Trophoblast cell (in vitro differentiated cells and primary cell): ENCODE data around the gene LRRC63.

Experiments used
- DNase-seq, 2 donors: peaks; one replicate each; pipeline ENCODE4 v3.0.0-alpha.2; 2016
- H2AFZ ChIP-seq: 2 replicates; pipeline ENCODE4 v1.6.1; 2013; ENCODE audit warnings: low read length, moderate library complexity, mild to moderate bottlenecking; ENCODE audit not compliant: insufficient read depth, poor library complexity
- H2AK5ac ChIP-seq: 2 replicates; pipeline ENCODE4 v1.6.1; 2013; ENCODE audit warnings: mild to moderate bottlenecking, low read length
- H2BK120ac ChIP-seq: 2 replicates; pipeline ENCODE4 v1.6.1; 2013; ENCODE audit warnings: low read length, mild to moderate bottlenecking, moderate library complexity; ENCODE audit not compliant: insufficient read depth, poor library complexity
- H2BK12ac ChIP-seq: 2 replicates; pipeline ENCODE4 v1.6.1; 2013; ENCODE audit warnings: mild to moderate bottlenecking, low read length, moderate library complexity
- H2BK5ac ChIP-seq: 2 replicates; pipeline ENCODE4 v1.6.1; 2013; ENCODE audit warnings: low read length, low read depth, moderate library complexity, mild to moderate bottlenecking; ENCODE audit not compliant: poor library complexity
- H3K14ac ChIP-seq: 2 replicates; pipeline ENCODE4 v1.6.1; 2013; ENCODE audit warnings: mild to moderate bottlenecking, low read length
- H3K18ac ChIP-seq: 2 replicates; pipeline ENCODE4 v1.6.1; 2013; ENCODE audit warnings: mild to moderate bottlenecking, low read length
- H3K23ac ChIP-seq: 2 replicates; pipeline ENCODE4 v1.6.1; 2013; ENCODE audit warnings: low read length
- H3K27ac ChIP-seq: 2 replicates; pipeline ENCODE4 v1.5.1; 2013; ENCODE audit warnings: low read depth, mild to moderate bottlenecking, inconsistent platforms, low read length, moderate library complexity
- H3K27me3 ChIP-seq: 2 replicates; pipeline ENCODE4 v1.6.1; 2013; ENCODE audit warnings: inconsistent platforms, mild to moderate bottlenecking, low read length, moderate library complexity; ENCODE audit not compliant: insufficient read depth
- H3K36me3 ChIP-seq, 2 experiments: 1 replicate in 1 of 2; 2 replicates in 1 of 2; pipeline ENCODE4 v1.6.1; 2013; ENCODE audit warnings: low read length in 2 of 2, mild to moderate bottlenecking in 2 of 2, moderate library complexity in 1 of 2; ENCODE audit not compliant: insufficient read depth in 2 of 2, control insufficient read depth in 1 of 2
- H3K4ac ChIP-seq: 2 replicates; pipeline ENCODE4 v1.6.1; 2013; ENCODE audit warnings: low read depth, mild to moderate bottlenecking, low read length, moderate library complexity
- H3K4me1 ChIP-seq, 2 experiments: 1 replicate in 1 of 2; 2 replicates in 1 of 2; pipeline ENCODE4 v1.6.1; 2013; ENCODE audit warnings: low read length in 2 of 2, mild to moderate bottlenecking in 2 of 2, moderate library complexity in 1 of 2; ENCODE audit not compliant: insufficient read depth in 2 of 2, control insufficient read depth in 1 of 2
- H3K4me2 ChIP-seq: 2 replicates; pipeline ENCODE4 v1.6.1; 2013; ENCODE audit warnings: inconsistent platforms, mild to moderate bottlenecking, low read length, moderate library complexity
- H3K4me3 ChIP-seq: 2 replicates; pipeline ENCODE4 v1.5.1; 2013; ENCODE audit warnings: mild to moderate bottlenecking, low read depth, low read length, inconsistent platforms
- H3K79me1 ChIP-seq: one replicate; pipeline ENCODE4 v1.6.1; 2013; ENCODE audit warnings: low read length
- H3K79me2 ChIP-seq: 2 replicates; pipeline ENCODE4 v1.6.1; 2013; ENCODE audit warnings: low read length, mild to moderate bottlenecking; ENCODE audit not compliant: control insufficient read depth, insufficient read depth, poor library complexity
- H3K9ac ChIP-seq: 2 replicates; pipeline ENCODE4 v1.6.1; 2013; ENCODE audit warnings: mild to moderate bottlenecking, low read length
- H3K9me3 ChIP-seq: 2 replicates; pipeline ENCODE4 v1.6.1; 2013; ENCODE audit warnings: low read depth, mild to moderate bottlenecking, control low read depth, inconsistent platforms, low read length; ENCODE audit not compliant: insufficient read depth
- H4K12ac ChIP-seq: 2 replicates; pipeline ENCODE4 v1.6.1; 2013; ENCODE audit warnings: low read depth, mild to moderate bottlenecking, low read length, moderate library complexity
- H4K8ac ChIP-seq: 2 replicates; pipeline ENCODE4 v1.6.1; 2013; ENCODE audit warnings: low read depth, mild to moderate bottlenecking, low read length, moderate library complexity
- H4K91ac ChIP-seq: one replicate; pipeline ENCODE4 v1.6.1; 2013; ENCODE audit warnings: low read depth, mild to moderate bottlenecking, low read length, moderate library complexity
- WGBS: extraction: QIAGEN DNeasy Blood & Tissue Kit; methylation state at CpG from one replicate; pipeline ENCODE4 v1.1.7; 2013; ENCODE audit warnings: missing lambda C conversion rate; ENCODE audit not compliant: insufficient read length, insufficient coverage; ENCODE audit errors: extremely low coverage; 5-methylcytosine and 5-hydroxymethylcytosine counted together

Gene LRRC63

DNA sequence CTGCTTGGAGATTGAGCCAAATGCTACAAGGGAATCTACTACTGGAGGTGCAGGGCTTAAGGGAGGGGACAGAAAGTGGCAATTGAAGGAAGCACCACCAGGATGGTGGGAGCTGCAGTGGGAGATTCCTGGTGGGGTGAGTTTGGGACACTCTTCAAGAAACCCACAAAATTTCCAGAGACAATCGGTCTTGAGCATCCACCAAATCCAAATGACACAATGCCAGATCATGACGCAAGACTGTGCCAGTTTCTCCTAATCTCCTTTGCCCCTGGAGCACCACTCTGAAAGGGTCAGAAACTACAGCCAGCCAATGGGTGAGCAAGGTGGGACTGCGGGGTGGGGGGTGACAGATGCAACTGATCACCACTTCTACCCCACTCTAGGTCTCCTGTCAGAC lies 78.7 kb downstream of the LRRC63 start:
- Histone ChIP-seq H3K27me3 (no peaks in the 10 kb centered on the region), H3K18ac (peak overlapping the region; percentile 11), H4K12ac (no peak overlapping the region), H2AFZ (no peak overlapping the region), H2BK12ac (peak overlapping the region; percentile 51), H3K4me1 (peaks cover 0 to 2% of the 10 kb centered on the region in 2 experiments), H3K27ac (no peak overlapping the region), H3K23ac (no peak overlapping the region), H2BK5ac (no peak overlapping the region), H3K9me3 (no peaks in the 10 kb centered on the region), H3K36me3 (no peaks in the 10 kb centered on the region), H2BK120ac (peak overlapping the region; percentile 35), H3K4me2 (no peak overlapping the region), H4K8ac (no peak overlapping the region), H2AK5ac (no peak overlapping the region), H3K79me1 (peaks cover 8% of the 10 kb centered on the region), H4K91ac (peak overlapping the region; percentile 29), H3K79me2 (no peaks in the 10 kb centered on the region), H3K9ac (no peak overlapping the region), H3K4ac (no peak overlapping the region), H3K4me3 (no peak overlapping the region), H3K14ac (peak overlapping the region; percentile 6)
- DNase-seq: no peak
- no CpG with 5 or more reads among the region's 3 CpGs for WGBS

- Histone ChIP-seq H2BK12ac (no peak overlapping the region), H3K27ac (no peak overlapping the region), H3K4me3 (no peak overlapping the region), H3K79me2 (no peaks in the 10 kb centered on the region), H2BK5ac (no peak overlapping the region), H3K4me2 (no peak overlapping the region), H3K23ac (no peak overlapping the region), H4K12ac (no peak overlapping the region), H4K8ac (no peak overlapping the region), H3K4ac (no peak overlapping the region), H4K91ac (no peak overlapping the region), H3K27me3 (no peaks in the 10 kb centered on the region), H3K9me3 (no peaks in the 10 kb centered on the region), H2BK120ac (no peak overlapping the region), H3K36me3 (no peaks in the 10 kb centered on the region), H3K79me1 (peaks cover 12% of the 10 kb centered on the region), H2AK5ac (no peak overlapping the region), H3K18ac (no peak overlapping the region), H3K9ac (no peak overlapping the region), H3K4me1 (peaks cover 2% of the 10 kb centered on the region in 2 experiments), H2AFZ (no peak overlapping the region), H3K14ac (no peak overlapping the region)
- DNase-seq: no peak
- no CpG with 5 or more reads among the region's 3 CpGs for WGBS
These were observed 81.7 kb downstream of the LRRC63 start for GRCh38 chr13:46293436-46293835.

- H3K4me3 ChIP-seq: no peak overlapping the region
- no peak overlapping the region for H3K18ac ChIP-seq
- H4K8ac ChIP-seq: no peak overlapping the region
- peaks cover 0 to 2% of the 10 kb centered on the region in 2 experiments for H3K4me1 ChIP-seq
- H2BK120ac ChIP-seq: no peak overlapping the region
- no peak overlapping the region for H3K23ac ChIP-seq
- no peak overlapping the region for H3K4me2 ChIP-seq
- H3K4ac ChIP-seq: no peak overlapping the region
- H3K79me2 ChIP-seq: no peaks in the 10 kb centered on the region
- no peak overlapping the region for H2BK5ac ChIP-seq
- no CpG with 5 or more reads among the region's 7 CpGs for WGBS
- no peak overlapping the region for H2AK5ac ChIP-seq
- H3K9me3 ChIP-seq: no peaks in the 10 kb centered on the region
- no peak overlapping the region for H3K9ac ChIP-seq
- DNase-seq: peak; percentile 75 to 86
- no peak overlapping the region for H3K27ac ChIP-seq
- H3K14ac ChIP-seq: no peak overlapping the region
- H2BK12ac ChIP-seq: no peak overlapping the region
- no peak overlapping the region for H2AFZ ChIP-seq
- H4K12ac ChIP-seq: no peak overlapping the region
- peaks cover 9% of the 10 kb centered on the region for H3K79me1 ChIP-seq
- no peak overlapping the region for H4K91ac ChIP-seq
- no peaks in the 10 kb centered on the region for H3K36me3 ChIP-seq
- H3K27me3 ChIP-seq: no peaks in the 10 kb centered on the region
These were observed 83.9 kb downstream of the LRRC63 start for GRCh38 chr13:46295491-46296114.

GRCh38 chr13:46296115-46296822 lies 84.5 kb downstream of the LRRC63 start:
- Histone ChIP-seq H3K27ac (peak overlapping the region; percentile 16), H3K36me3 (no peaks in the 10 kb centered on the region), H2AK5ac (no peak overlapping the region), H3K4ac (no peak overlapping the region), H3K14ac (no peak overlapping the region), H2BK5ac (no peak overlapping the region), H3K18ac (no peak overlapping the region), H2AFZ (no peak overlapping the region), H3K27me3 (no peaks in the 10 kb centered on the region), H3K4me3 (no peak overlapping the region), H4K8ac (no peak overlapping the region), H3K4me2 (no peak overlapping the region), H3K4me1 (peaks cover 0 to 2% of the 10 kb centered on the region in 2 experiments), H2BK12ac (peak overlapping the region; percentile 58), H3K9me3 (no peaks in the 10 kb centered on the region), H4K12ac (no peak overlapping the region), H4K91ac (peak overlapping the region; percentile 50), H3K79me1 (peaks cover 9% of the 10 kb centered on the region), H3K79me2 (no peaks in the 10 kb centered on the region), H3K9ac (no peak overlapping the region), H2BK120ac (peak overlapping the region; percentile 10), H3K23ac (no peak overlapping the region)
- no CpG with 5 or more reads among the region's 3 CpGs for WGBS
- peak; percentile 19 to 66 for DNase-seq
